Epithelial cell of esophagus (primary cell): ENCODE measurements around the gene RPL3.

ENCODE experiments used
- DNase-seq: peaks from one replicate; pipeline ENCODE4 v3.0.0; 2010; ENCODE audit warnings: low read depth
- H3K4me3 ChIP-seq: 2 replicates; pipeline ENCODE4 v1.5.1; 2011; ENCODE audit warnings: mild to moderate bottlenecking, low read length, control low read depth
- CTCF ChIP-seq: IDR thresholded peaks from 2 replicates; pipeline ENCODE4 v1.5.1; 2011; ENCODE audit warnings: low read depth, mild to moderate bottlenecking, low read length, control low read depth, inconsistent platforms; ENCODE audit not compliant: insufficient read depth; ENCODE audit errors: missing control alignments

Gene RPL3

GRCh38 chr22:39297490-39298240 lies 21.8 kb downstream of the RPL3 start:
- TF ChIP-seq CTCF = no peak
- DNase-seq = no peak
- H3K4me3 ChIP-seq = no peak overlapping the region

GRCh38 chr22:39296981-39297489 lies 22.4 kb downstream of the RPL3 start:
- no peak for TF ChIP-seq CTCF
- no peak for DNase-seq
- no peak overlapping the region for H3K4me3 ChIP-seq

GRCh38 chr22:39296535-39296934 lies 22.9 kb downstream of the RPL3 start:
- no peak for TF ChIP-seq CTCF
- no peak overlapping the region for H3K4me3 ChIP-seq
- no peak for DNase-seq

- DNase-seq = no peak
- H3K4me3 ChIP-seq = no peak overlapping the region
- TF ChIP-seq CTCF = no peak
These were observed 24.6 kb downstream of the RPL3 start for GRCh38 chr22:39294571-39295468.

GRCh38 chr22:39293766-39294368 lies 25.6 kb downstream of the RPL3 start:
- peak; percentile 41 for DNase-seq
- H3K4me3 ChIP-seq = no peak overlapping the region
- TF ChIP-seq CTCF = no peak

GRCh38 chr22:39292561-39293074 lies 26.8 kb downstream of the RPL3 start:
- DNase-seq = peak; percentile 95
- no peak overlapping the region for H3K4me3 ChIP-seq
- no peak for TF ChIP-seq CTCF
